Tibial nerve (tissue), 4 donors: ENCODE results near the gene ADAMTS17. TPM values are rescaled to one million over a fixed set of nuclear protein-coding genes. Genes with fewer than 3 reads are reported as not detected.

ENCODE experiments used
- DNase-seq, 2 donors: peaks; one replicate each; pipeline ENCODE4 v3.0.0-alpha.2; 2019; ENCODE audit warnings: low spot score in 2 of 2
- H3K27ac ChIP-seq, 4 donors: fragments of 200-600 bp; sonication (generic) in 3 of 4; one replicate each; pipeline ENCODE4 v1.5.1; 2017 to 2019; ENCODE audit warnings: mild to moderate bottlenecking in 1 of 4
- H3K27me3 ChIP-seq, 2 donors: fragments of 200-600 bp; sonication (generic) in 1 of 2; one replicate each; pipeline versions ENCODE4 v1.5.1 to v1.6.0; 2017 to 2019
- H3K36me3 ChIP-seq, 3 donors: fragments of 200-600 bp; sonication (generic); one replicate each; pipeline ENCODE4 v1.5.1; 2018 to 2019
- H3K4me1 ChIP-seq, 4 donors: fragments of 200-600 bp; sonication (generic) in 3 of 4; one replicate each; pipeline ENCODE4 v1.5.1; 2017 to 2019
- H3K4me3 ChIP-seq, 4 donors: fragments of 200-600 bp; sonication (generic) in 3 of 4; one replicate each; pipeline ENCODE4 v1.5.1; 2017 to 2019; ENCODE audit warnings: mild to moderate bottlenecking in 1 of 4, moderate library complexity in 1 of 4
- H3K9me3 ChIP-seq, 4 donors: fragments of 200-600 bp; sonication (generic) in 3 of 4; one replicate each; pipeline ENCODE4 v1.5.1; 2017 to 2019
- CTCF ChIP-seq, 5 experiments: fragments of 200-600 bp in 3 of 5; fragments of 450-650 bp in 2 of 5; sonication (generic) in 3 of 5; IDR thresholded peaks; one replicate each; pipeline ENCODE4 v1.5.1; 2016 to 2019; ENCODE audit warnings: antibody characterized with exemption in 5 of 5, mild to moderate bottlenecking in 3 of 5, moderate library complexity in 2 of 5
- EP300 ChIP-seq, 2 donors: sonication (generic); formaldehyde crosslinking; IDR thresholded peaks; one replicate each; pipeline ENCODE4 v1.6.1; 2017; ENCODE audit warnings: antibody characterized with exemption in 2 of 2, mild to moderate bottlenecking in 1 of 2
- POLR2A ChIP-seq, 2 donors: fragments of 450-650 bp; IDR thresholded peaks; one replicate each; pipeline ENCODE4 v1.6.1; 2017; ENCODE audit warnings: antibody characterized with exemption in 2 of 2, mild to moderate bottlenecking in 2 of 2, moderate library complexity in 2 of 2
- WGBS, 2 donors: methylation state at CpG; one replicate each; pipeline ENCODE4 v1.1.5; 2018; 5-methylcytosine and 5-hydroxymethylcytosine counted together
- total RNA-seq, 4 donors: library from RNA; depleted of rRNA; stranded (reverse); fragments of >200 nt; gene quantifications; one replicate each; pipeline ENCODE4 v1.1.0, GENCODE V29; 2016

ADAMTS17 gene
- total RNA-seq, 4 donors from 2014 or later, result 0.66 to 5.5 (median 3.7) TPM

GRCh38 chr15:100193277-100193860 is 148.4 kb downstream of the ADAMTS17 start:
- Histone ChIP-seq H3K9me3 (no peaks in the 10 kb centered on the region), H3K4me3 (no peak overlapping the region), H3K36me3 (no peaks in the 10 kb centered on the region), H3K4me1 (no peaks in the 10 kb centered on the region), H3K27me3 (no peaks in the 10 kb centered on the region), H3K27ac (no peak overlapping the region)
- WGBS, 2 donors, result 95 to 97% methylated on average over 21 of the region's 21 CpGs
- TF ChIP-seq CTCF (IDR thresholded peaks at IDR 0.05) (no peak), EP300 (IDR thresholded peaks at IDR 0.05) (no peak), POLR2A (IDR thresholded peaks at IDR 0.05) (no peak)
- DNase-seq, result no peak

- Histone ChIP-seq H3K36me3 (no peaks in the 10 kb centered on the region), H3K27me3 (no peaks in the 10 kb centered on the region), H3K4me1 (no peaks in the 10 kb centered on the region), H3K9me3 (no peaks in the 10 kb centered on the region), H3K4me3 (no peak overlapping the region), H3K27ac (no peak overlapping the region)
- no peak for DNase-seq
- TF ChIP-seq POLR2A (IDR thresholded peaks at IDR 0.05) (no peak), CTCF (IDR thresholded peaks at IDR 0.05) (no peak), EP300 (IDR thresholded peaks at IDR 0.05) (no peak)
- 82 to 83% methylated on average over 14 of the region's 14 CpGs for WGBS, 2 donors
These were observed 149.4 kb downstream of the ADAMTS17 start for GRCh38 chr15:100192097-100193080.

GRCh38 chr15:100191161-100191560 is 150.6 kb downstream of the ADAMTS17 start:
- 74 to 76% methylated on average over 8 of the region's 8 CpGs for WGBS, 2 donors
- no peaks in the 10 kb centered on the region for H3K4me1 ChIP-seq
- no peak overlapping the region for H3K4me3 ChIP-seq
- TF ChIP-seq EP300 (IDR thresholded peaks at IDR 0.05), result no peak
- TF ChIP-seq CTCF (IDR thresholded peaks at IDR 0.05), result no peak
- no peak for TF ChIP-seq POLR2A (IDR thresholded peaks at IDR 0.05)
- H3K27ac ChIP-seq, result no peak overlapping the region
- no peaks in the 10 kb centered on the region for H3K27me3 ChIP-seq
- H3K36me3 ChIP-seq, result no peaks in the 10 kb centered on the region
- H3K9me3 ChIP-seq, result no peaks in the 10 kb centered on the region
- no peak for DNase-seq

- 86 to 98% methylated on average over 8 of the region's 8 CpGs for WGBS, 2 donors
- Histone ChIP-seq H3K36me3 (no peaks in the 10 kb centered on the region), H3K27ac (no peak overlapping the region), H3K9me3 (no peaks in the 10 kb centered on the region), H3K4me1 (no peaks in the 10 kb centered on the region), H3K4me3 (no peak overlapping the region), H3K27me3 (no peaks in the 10 kb centered on the region)
- TF ChIP-seq EP300 (IDR thresholded peaks at IDR 0.05) (no peak), POLR2A (IDR thresholded peaks at IDR 0.05) (no peak), CTCF (IDR thresholded peaks at IDR 0.05) (no peak)
- DNase-seq, result no peak
These were observed 151.1 kb downstream of the ADAMTS17 start for GRCh38 chr15:100190675-100191074.

- TF ChIP-seq POLR2A (IDR thresholded peaks at IDR 0.05) (no peak), CTCF (IDR thresholded peaks at IDR 0.05) (no peak), EP300 (IDR thresholded peaks at IDR 0.05) (no peak)
- Histone ChIP-seq H3K4me1 (no peaks in the 10 kb centered on the region), H3K4me3 (no peak overlapping the region), H3K9me3 (no peaks in the 10 kb centered on the region), H3K27ac (no peak overlapping the region), H3K27me3 (no peaks in the 10 kb centered on the region), H3K36me3 (no peaks in the 10 kb centered on the region)
- WGBS, 2 donors, result 87 to 94% methylated on average over 4 of the region's 4 CpGs
- no peak for DNase-seq
These were observed 151.9 kb downstream of the ADAMTS17 start for GRCh38 chr15:100189849-100190248.
